GM18505 (cell line): ENCODE data around the gene GRM2.
A peak's percentile ranks its signal among the peaks of the same experiment; 100 is the strongest.

Experiments
- ATAC-seq: cut with Tn5 transposase; IDR thresholded peaks from one replicate; pipeline ENCODE4 v1.9.1; 2021; ENCODE audit not compliant: unreplicated experiment
- POLR2A ChIP-seq: IDR thresholded peaks from 4 replicates; pipeline ENCODE4 v1.6.1; 2011; ENCODE audit warnings: borderline replicate concordance; ENCODE audit not compliant: insufficient read depth, insufficient read length; ENCODE audit errors: extremely low read depth

Gene GRM2

DNA sequence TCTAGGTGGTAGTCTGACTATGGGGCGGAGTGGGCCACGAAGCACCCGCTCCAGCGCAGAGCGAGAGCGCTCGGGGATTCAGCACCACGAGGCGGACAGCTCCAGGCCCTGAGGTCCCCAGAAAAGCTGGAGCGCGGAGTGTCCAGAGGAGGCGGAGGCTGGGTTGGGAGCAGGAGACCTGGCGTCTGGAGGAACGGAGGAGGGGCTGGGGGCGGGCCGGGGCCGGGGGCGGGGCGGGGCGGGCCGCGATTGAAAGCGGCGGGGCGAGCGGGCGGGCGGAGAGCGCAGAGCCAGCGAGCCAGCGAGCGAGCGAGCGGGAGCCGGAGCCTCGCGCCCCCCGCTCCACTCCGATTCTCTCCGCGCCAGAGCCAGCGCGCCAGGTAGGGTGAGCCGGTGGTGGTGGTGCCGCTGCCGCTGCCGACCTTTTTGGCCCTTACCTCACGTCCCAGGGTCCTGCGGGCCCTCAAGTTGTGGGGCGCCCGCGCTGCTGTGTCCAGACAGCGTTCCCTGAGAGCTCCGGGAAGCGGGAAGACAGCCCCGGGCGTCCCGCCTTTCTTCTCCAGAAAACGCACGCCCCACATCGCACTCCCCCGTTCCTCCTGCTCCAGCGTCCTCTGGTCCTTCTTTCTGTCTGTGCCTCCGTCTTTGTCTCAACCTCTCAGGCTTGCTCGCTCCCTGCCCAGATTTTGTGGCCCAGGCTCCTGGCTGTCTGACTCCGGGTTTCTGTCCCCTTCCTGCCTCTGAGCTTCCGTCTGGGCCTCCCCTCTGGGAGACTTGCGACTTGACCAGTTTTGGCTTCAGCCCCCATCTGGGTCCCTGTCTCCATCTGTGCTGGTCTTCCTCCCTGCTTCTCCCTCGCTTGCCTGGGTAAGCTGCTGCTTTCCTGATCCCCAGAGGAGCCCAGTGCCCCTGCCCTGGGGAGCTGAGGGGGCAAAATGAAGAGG is at the start of gene GRM2:
GRM2 (plus strand) TSS at position 281 of the 944 bp plus-strand sequence. CDS start 1,916 bp downstream, outside the sequence.
- no peak for TF ChIP-seq POLR2A
- ATAC-seq, result no peak

DNA sequence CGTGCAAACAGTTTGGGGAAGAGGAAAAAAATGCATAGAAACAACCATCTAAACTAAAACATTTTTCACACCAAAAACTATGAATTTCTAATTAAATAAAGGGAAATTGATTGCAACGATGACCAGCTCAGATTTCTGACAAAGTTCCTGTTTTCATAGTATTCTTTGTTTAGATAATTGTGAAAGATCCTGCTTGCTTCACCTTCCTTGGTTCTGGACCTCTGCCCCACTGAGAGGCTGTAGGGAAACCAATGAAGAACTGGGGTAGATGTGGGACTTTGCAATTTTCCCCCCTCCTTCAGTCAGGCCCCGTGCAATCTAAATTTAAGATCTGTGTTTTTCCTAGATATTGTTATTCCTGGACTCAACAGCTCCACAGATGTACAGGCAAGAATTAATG is 49.6 kb upstream of the GRM2 start:
- no peak for ATAC-seq
- no peak for TF ChIP-seq POLR2A

DNA sequence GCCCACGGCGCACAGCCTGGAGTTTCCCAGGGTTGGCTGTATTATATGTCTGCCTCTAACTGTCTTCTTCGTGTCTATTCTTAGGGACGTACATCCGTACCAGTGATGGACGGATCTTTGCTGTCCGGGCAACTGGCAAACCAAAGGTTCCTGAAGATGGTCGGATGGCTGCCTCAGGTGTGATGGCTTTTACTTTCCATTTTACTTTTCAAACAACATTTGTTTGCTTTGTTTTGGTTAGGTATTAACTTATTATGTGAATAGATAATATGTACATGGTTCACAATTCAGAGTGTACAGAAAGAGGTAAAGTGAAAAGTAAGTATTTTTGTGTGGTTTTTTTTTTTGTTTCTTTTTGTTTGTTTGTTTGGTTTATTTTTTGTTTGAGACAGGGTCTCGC is 46.9 kb upstream of the GRM2 start:
- TF ChIP-seq POLR2A, result no peak
- no peak for ATAC-seq

DNA sequence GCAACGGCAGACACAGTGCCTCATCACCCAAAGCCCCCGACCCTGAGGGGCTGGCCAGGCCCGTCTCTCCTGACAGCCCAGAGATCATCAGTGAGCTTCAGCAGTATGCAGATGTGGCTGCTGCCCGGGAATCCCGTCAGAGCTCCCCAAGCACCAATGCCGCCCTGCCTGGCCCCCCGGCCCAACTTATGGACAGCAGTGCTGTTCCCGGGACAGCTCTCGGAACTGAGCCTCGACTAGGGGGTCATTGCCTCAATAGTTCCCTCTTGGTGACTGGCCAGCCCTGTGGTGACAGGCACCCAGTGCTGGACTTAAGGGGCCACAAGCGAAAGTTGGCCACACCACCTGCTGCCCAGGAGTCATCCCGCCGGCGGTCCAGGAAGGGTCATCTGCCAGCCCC is 44.4 kb upstream of the GRM2 start:
- no peak for ATAC-seq
- no peak for TF ChIP-seq POLR2A

DNA sequence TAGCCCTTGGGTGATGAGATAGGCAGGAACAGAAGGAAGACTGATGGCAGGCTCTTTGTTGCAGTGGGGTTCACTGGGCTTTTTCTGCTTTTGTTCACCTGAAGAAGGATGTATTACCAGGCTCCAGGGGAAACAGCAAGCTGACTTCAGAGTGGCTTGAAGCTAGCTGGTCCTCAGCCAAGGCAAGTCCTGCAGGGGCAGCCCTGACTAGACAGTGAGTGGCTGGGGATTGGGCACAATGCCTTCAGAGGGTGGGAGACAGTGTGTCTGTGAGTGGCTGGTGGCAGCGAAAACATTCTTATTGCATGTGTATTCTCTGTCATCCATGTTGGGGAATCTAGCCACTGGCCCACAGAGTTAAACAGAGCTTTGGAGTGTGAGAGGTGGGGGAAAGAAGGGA is 38.1 kb upstream of the GRM2 start:
- TF ChIP-seq POLR2A, result no peak

DNA sequence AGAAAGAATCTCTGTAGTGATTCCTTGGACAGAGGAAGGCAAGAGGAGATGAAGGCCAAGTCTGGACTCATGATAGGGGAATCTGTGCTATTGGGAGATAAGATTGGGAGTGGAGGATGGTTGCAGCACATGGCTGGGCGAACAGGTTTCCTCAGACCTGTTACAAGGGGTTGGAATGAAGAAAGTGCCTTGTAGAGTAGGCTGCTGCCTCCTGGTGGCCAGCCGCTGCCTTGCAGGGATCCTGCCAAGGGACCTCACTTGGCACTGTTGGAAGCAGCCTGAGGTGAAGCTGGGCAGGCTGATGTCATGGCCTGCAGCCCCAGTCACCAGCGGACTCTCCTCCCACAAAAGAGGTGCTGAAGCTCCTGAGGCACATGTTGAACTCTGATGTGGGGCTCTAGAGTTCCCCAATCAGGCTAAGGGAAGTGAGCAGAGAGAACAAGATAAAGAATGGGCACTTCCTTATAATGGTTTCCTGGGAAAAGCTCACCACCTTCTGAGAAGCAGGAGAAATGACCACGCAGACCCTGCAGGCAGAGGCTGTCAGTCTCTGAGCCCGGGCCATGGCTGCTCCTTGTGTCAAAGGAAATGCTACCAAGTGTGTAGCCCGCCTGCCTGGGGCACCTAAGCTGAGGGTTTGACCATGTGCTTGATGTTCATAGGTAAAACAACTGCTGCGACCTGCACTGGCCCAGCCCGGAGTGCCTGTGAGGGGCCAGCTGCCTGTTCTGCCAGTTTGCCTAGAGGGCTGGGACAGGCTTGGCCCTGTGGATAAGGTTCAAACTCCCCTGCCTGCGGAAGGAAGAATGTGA is 37.4 kb upstream of the GRM2 start:
- no peak for ATAC-seq
- TF ChIP-seq POLR2A, result no peak

More for the DNA sequence above, 38.1 kb upstream of the GRM2 start:
- ATAC-seq, result no peak

DNA sequence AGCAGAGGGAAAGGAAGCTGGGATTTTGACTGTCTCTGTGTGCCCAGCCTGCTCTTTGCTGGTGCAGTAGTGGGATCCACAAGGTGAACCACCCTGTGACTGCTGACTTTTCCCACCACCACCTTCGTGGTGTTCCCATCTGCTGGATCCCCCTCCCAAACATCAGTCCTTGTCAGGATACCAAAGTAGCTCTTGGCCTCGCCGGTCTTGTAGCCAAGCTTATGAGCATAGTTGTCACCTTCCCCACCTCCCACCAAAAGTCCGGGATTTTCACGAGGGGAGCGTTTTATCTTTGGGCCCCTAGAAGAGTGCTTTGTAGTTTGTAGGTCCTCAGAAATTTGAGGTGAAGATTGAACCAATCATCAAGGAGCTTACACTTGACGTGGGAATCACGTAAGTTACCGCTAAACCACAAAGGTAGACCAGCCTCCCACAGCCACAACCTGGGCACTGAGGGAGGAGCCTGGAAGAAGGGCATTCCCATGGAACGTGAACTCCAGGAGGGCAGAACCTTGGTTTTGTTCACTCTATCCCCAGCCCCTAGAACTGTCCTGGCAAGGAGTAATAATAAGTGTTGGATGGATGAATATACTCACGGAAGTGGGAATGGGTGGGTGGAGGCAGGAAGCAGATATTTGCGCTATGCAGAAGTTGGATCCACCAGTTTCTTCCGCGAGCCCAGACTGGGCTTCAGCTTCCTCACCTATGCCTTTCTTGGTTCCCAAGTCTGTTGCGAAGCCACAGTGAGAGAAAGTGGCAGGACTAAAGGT is 36.6 kb upstream of the GRM2 start:
- no peak for TF ChIP-seq POLR2A
- no peak for ATAC-seq

DNA sequence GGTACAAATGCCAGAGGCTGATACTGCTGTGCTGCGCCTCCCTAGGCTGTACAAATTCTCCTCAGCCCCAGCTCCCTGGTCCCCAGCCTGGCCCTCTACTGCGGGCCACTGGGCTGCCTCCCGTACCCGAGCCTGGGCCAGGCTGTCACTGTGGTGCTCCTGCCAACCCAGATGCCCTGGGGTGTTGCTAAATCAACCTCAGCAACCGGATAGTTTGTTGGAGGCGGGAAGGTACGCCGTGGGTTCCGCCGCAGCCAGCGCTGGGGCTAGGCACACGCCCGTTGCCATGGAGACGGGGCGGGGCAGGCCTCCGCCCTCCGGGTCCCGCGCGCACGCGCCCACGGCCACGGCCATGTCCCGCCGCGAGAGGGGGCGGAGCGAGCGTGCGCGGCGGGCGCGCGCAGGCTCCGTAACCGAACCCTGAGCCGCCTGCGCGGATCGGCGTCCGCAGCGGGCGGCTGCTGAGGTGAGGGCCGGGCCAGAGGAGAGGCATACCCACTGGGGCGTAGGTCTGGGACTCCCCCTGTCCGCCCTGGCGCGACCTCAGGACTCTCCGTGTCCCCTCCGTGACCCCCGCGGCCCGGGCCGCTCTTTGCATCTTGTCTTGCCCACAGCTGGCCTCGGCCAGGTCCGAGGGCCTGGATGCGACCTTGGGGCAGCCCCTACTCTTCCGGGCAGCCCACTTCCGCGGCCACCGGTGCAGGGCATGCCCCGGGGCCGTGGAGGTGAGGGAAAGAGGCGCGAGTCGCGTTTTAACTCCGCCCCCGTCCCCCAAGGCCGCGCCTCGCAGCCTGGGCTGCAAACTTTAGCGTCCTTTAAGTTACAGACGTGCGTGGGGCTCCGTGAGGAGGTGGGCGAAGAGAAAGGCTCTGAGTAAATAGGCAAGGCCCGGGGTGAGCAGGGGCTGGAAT is 35.8 kb upstream of the GRM2 start, which contains the start of gene TEX264:
TEX264 (plus strand) TSS at position 430 of the 911 bp plus-strand sequence. CDS start 3,053 bp downstream, outside the sequence.
- peak; percentile 91 for TF ChIP-seq POLR2A
- peak; percentile 72 for ATAC-seq

DNA sequence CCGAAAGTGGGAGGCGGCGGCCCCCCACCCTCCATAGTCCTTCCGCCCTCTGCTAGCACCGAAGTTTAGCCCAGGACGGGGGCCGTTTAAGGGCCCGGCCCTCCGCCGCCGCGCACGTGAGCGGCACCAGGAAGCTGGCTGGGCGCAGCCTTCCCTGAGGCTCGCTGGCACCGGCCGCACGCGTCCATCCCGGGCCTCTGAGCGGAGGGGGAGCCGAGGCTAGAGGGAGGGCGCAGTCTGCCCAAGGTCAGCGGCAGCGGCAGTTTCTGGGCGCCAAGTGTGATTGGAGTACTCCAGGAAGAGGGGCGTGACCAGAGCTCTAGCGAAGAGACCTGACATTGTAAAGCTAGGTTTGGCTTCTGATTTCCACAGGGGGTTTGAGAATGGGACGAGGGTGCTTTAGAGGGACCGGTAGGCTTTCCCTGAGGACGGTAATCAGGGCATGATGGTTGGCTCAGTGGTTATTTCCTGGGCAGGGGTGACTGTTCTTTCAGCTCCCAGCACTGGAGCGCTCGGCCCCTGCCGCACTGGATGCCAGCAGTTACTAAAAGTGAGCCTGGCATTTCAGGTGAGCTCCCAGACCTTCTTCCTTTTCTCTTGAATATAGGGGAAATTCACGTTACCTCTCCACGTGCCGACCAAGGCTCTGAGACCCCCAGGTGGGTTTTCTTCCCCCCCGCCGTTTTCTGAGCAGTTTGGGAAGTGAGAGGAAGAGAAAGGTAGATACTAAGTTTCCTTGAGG is 35.0 kb upstream of the GRM2 start:
- no peak for TF ChIP-seq POLR2A
- ATAC-seq, result peak; percentile 35

DNA sequence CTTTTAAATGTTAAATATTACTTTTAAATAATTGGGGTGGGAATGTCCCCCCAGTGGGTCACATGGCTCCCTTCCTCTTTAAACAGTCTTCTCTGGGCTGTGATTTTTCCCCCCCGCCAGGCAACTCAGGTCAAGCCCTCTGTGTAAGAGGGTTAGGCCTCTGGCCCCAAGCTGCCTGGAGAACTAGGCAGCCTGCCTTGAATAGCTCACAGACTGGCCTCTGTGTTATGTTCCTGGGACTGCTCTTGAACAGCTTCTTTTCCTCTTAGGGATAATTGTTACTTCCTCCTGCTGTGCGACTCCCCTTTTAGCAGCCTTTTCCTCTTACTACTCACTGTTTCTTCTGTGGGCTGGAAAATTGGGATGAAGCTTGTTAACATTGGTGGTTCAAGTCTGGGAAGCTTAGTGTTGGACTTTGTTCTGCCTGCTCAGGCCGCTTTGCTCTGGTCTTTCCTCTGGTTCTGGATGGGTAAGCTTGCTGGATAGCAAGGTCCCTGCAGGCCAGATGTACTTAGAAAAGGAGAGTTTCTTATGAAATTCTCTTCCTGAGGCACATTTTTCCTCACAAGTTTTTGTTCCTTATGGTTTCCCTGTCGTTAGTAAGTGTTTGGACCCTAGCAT is 33.6 kb upstream of the GRM2 start:
- no peak for TF ChIP-seq POLR2A
- no peak for ATAC-seq
